ENCODE results near the gene SOX1.

The SOX1 gene

GRCh38 chr13:112064222-112064621, 2.7 kb upstream of the SOX1 start:
- no peak for TF ChIP-seq TAF1 (IDR thresholded peaks at IDR 0.05; ENCODE audit: borderline replicate concordance, insufficient read depth, low read length)
- no peak for TF ChIP-seq FOXP2 (optimal IDR thresholded peaks at IDR 0.05; ENCODE audit: borderline replicate concordance, extremely low read depth, extremely low read length, insufficient read depth)
- no peak for TF ChIP-seq REST (IDR thresholded peaks at IDR 0.05; ENCODE audit: insufficient read depth in 1 of 2, low read depth in 2 of 2, low read length in 2 of 2)
- no peak for TF ChIP-seq SIN3A (IDR thresholded peaks at IDR 0.05; ENCODE audit: borderline replicate concordance, insufficient read depth, low read length)
- no peak for TF ChIP-seq POLR2AphosphoS5 (IDR thresholded peaks at IDR 0.05; ENCODE audit: low read depth, low read length)

GRCh38 chr13:112065521-112065866, 1.5 kb upstream of the SOX1 start:
- TF ChIP-seq REST (IDR thresholded peaks at IDR 0.05; ENCODE audit: insufficient read depth in 1 of 2, low read depth in 2 of 2, low read length in 2 of 2) (no peak), SIN3A (IDR thresholded peaks at IDR 0.05; ENCODE audit: borderline replicate concordance, insufficient read depth, low read length) (no peak), FOXP2 (optimal IDR thresholded peaks at IDR 0.05; ENCODE audit: borderline replicate concordance, extremely low read depth, extremely low read length, insufficient read depth) (no peak), POLR2AphosphoS5 (IDR thresholded peaks at IDR 0.05; ENCODE audit: low read depth, low read length) (no peak), TAF1 (IDR thresholded peaks at IDR 0.05; ENCODE audit: borderline replicate concordance, insufficient read depth, low read length) (no peak)

GRCh38 chr13:112065867-112066623, 904 bp upstream of the SOX1 start:
- TF ChIP-seq POLR2AphosphoS5 (IDR thresholded peaks at IDR 0.05; ENCODE audit: low read depth, low read length) (no peak), FOXP2 (optimal IDR thresholded peaks at IDR 0.05; ENCODE audit: borderline replicate concordance, extremely low read depth, extremely low read length, insufficient read depth) (no peak), TAF1 (IDR thresholded peaks at IDR 0.05; ENCODE audit: borderline replicate concordance, insufficient read depth, low read length) (no peak), SIN3A (IDR thresholded peaks at IDR 0.05; ENCODE audit: borderline replicate concordance, insufficient read depth, low read length) (no peak), REST (IDR thresholded peaks at IDR 0.05; ENCODE audit: insufficient read depth in 1 of 2, low read depth in 2 of 2, low read length in 2 of 2) (no peak)

- TF ChIP-seq FOXP2 (optimal IDR thresholded peaks at IDR 0.05; ENCODE audit: borderline replicate concordance, extremely low read depth, extremely low read length, insufficient read depth) (no peak), TAF1 (IDR thresholded peaks at IDR 0.05; ENCODE audit: borderline replicate concordance, insufficient read depth, low read length) (no peak), REST (IDR thresholded peaks at IDR 0.05; ENCODE audit: insufficient read depth in 1 of 2, low read depth in 2 of 2, low read length in 2 of 2) (no peak), POLR2AphosphoS5 (IDR thresholded peaks at IDR 0.05; ENCODE audit: low read depth, low read length) (no peak), SIN3A (IDR thresholded peaks at IDR 0.05; ENCODE audit: borderline replicate concordance, insufficient read depth, low read length) (no peak)
Observed at GRCh38 chr13:112066624-112067004, 335 bp upstream of the SOX1 start.

Measured in PFSK-1 (cell line).